NCI-H2107 (cell line): ENCODE results near the gene ADAM11.

Source experiments
- DNase-seq: peaks from one replicate; lab custom pipeline; 2025; lab: John Stamatoyannopoulos, UW

The ADAM11 gene

DNA sequence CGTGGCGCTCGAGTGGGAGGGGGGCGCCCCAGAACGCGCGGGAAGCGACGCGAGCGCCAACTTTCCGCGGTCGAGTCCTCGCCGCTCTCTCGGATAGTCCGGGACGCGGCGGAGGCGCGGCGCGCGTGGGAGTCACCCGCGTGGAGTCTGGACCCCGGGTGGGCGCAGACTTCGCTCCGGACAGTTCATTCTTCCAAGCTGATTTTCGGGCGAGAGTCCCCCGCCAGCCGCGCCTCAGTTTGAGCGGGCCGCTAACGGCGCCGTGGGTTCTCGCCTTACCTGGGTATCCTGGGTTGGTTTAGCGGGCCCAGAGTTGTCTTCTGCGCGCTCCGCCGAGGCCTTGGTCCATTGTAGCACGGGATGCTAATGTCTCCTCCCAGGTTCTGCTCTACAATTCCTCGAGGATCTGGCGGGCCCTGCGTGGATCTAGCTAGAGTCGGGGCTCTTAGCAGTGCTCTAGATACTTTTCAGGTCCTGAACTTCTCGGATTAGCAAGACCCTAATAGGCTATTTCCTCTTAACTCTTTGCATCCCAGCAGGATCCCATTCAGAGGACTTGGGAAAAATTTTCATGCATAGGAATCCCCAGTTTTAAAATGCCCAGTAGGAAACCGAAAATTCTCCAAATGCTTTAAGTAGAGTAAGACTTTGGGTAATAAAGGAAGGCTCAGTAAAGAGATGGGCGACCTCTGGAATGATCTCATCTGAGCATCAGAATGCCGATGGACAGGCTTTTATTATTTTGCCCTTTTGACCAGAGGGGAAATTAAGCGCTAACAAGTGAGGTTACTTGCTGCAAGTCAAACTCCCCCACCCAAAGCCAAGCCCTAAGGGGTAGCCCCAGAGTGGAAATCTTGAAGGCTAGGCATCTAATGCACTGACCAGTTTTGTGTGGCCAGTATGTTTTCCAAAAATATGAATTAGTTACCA lies 71.8 kb downstream of the ADAM11 start:
- no peak for DNase-seq

DNA sequence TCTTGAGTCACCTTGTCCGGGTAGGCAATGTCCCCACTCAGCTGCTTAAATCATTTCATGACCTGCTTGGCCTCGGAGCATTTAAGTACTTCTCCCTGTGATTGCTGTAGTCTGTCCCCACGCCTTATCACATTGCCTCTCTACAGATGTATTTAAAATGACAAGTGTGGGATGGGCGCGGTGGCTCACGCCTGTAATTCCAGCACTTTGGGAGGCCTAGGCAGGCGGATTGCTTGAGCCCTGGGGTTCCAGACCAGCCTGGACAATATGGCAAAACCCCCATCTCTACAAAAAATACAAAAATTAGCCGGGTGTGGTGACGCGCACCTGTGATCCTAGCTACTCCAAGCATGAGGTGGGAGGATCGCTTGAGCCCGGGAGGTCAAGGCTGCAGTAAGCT lies 72.6 kb downstream of the ADAM11 start:
- DNase-seq, result no peak
